H9 (cell line): ENCODE results near the gene STARD3NL. TPM values are rescaled to one million over a fixed set of nuclear protein-coding genes. Genes with fewer than 3 reads are reported as not detected.
"Not testable (repeated sequence)": the region's sequence is repeated elsewhere in the genome, so short reads cannot be mapped to it uniquely, and the experiment has no call there.

Source experiments
- DNase-seq: peaks from one replicate; pipeline ENCODE4 v3.0.0-alpha.2; 2017
- H2AFZ ChIP-seq: one replicate; pipeline ENCODE4 v1.6.1; 2013; ENCODE audit warnings: mild to moderate bottlenecking, low read length, control low read depth, moderate library complexity
- H2AK5ac ChIP-seq: 2 replicates; pipeline ENCODE4 v1.6.1; 2013; ENCODE audit warnings: low read length, control low read depth, mixed read lengths; ENCODE audit not compliant: insufficient read length
- H2BK120ac ChIP-seq: one replicate; pipeline ENCODE4 v1.6.1; 2013; ENCODE audit warnings: low read depth, mild to moderate bottlenecking, low read length, control low read depth, inconsistent platforms; ENCODE audit not compliant: poor library complexity, severe bottlenecking
- H2BK12ac ChIP-seq: 2 replicates; pipeline ENCODE4 v1.6.1; 2013; ENCODE audit warnings: low read length, control low read depth, mixed read lengths, low read depth; ENCODE audit not compliant: insufficient read length
- H2BK15ac ChIP-seq: 2 replicates; pipeline ENCODE4 v1.6.1; 2013; ENCODE audit warnings: low read depth, low read length, control low read depth
- H2BK20ac ChIP-seq: one replicate; pipeline ENCODE4 v1.6.1; 2013; ENCODE audit warnings: low read depth, mild to moderate bottlenecking, low read length, control low read depth, inconsistent platforms; ENCODE audit not compliant: poor library complexity, severe bottlenecking
- H2BK5ac ChIP-seq: 2 replicates; pipeline ENCODE4 v1.6.1; 2013; ENCODE audit warnings: low read length, control low read depth, mixed read lengths; ENCODE audit not compliant: insufficient read length
- H3K14ac ChIP-seq: 2 replicates; pipeline ENCODE4 v1.6.1; 2013; ENCODE audit warnings: low read length, control low read depth; ENCODE audit not compliant: insufficient read depth
- H3K18ac ChIP-seq: 2 replicates; pipeline ENCODE4 v1.6.1; 2013; ENCODE audit warnings: low read depth, mild to moderate bottlenecking, mixed read lengths, low read length, control low read depth; ENCODE audit not compliant: insufficient read length
- H3K23ac ChIP-seq: 2 replicates; pipeline ENCODE4 v1.6.1; 2013; ENCODE audit warnings: low read length, control low read depth, mixed read lengths, low read depth; ENCODE audit not compliant: insufficient read length
- H3K23me2 ChIP-seq: 2 replicates; pipeline ENCODE4 v1.6.1; 2013; ENCODE audit warnings: low read depth, mild to moderate bottlenecking, mixed read lengths, low read length, control low read depth; ENCODE audit not compliant: insufficient read length, poor library complexity, severe bottlenecking
- H3K27ac ChIP-seq: 2 replicates; pipeline ENCODE4 v1.5.1; 2013; ENCODE audit warnings: low read length, control low read depth, mixed read lengths, low read depth; ENCODE audit not compliant: insufficient read length
- H3K27me3 ChIP-seq: 2 replicates; pipeline ENCODE4 v1.6.1; 2013; ENCODE audit warnings: low read length, control low read depth, inconsistent platforms; ENCODE audit not compliant: insufficient read depth
- H3K4ac ChIP-seq: 2 replicates; pipeline ENCODE4 v1.6.1; 2013; ENCODE audit warnings: low read depth, mild to moderate bottlenecking, control low read depth, inconsistent platforms, low read length, moderate library complexity
- H3K4me1 ChIP-seq: 2 replicates; pipeline ENCODE4 v1.6.1; 2013; ENCODE audit warnings: low read length, control low read depth, inconsistent platforms; ENCODE audit not compliant: insufficient read depth
- H3K4me2 ChIP-seq: 2 replicates; pipeline ENCODE4 v1.6.1; 2013; ENCODE audit warnings: low read length, control low read depth, mixed read lengths; ENCODE audit not compliant: insufficient read length, insufficient read depth
- H3K56ac ChIP-seq: 2 replicates; pipeline ENCODE4 v1.6.1; 2013; ENCODE audit warnings: low read depth, mild to moderate bottlenecking, mixed read lengths, low read length, control low read depth; ENCODE audit not compliant: insufficient read length
- H3K79me1 ChIP-seq: 2 replicates; pipeline ENCODE4 v1.6.1; 2013; ENCODE audit warnings: low read depth, mild to moderate bottlenecking, moderate library complexity, low read length, control low read depth, inconsistent platforms; ENCODE audit not compliant: insufficient read depth, poor library complexity, severe bottlenecking
- H3K79me2 ChIP-seq: 2 replicates; pipeline ENCODE4 v1.6.1; 2013; ENCODE audit warnings: low read length, control low read depth, inconsistent platforms; ENCODE audit not compliant: insufficient read depth
- H3K9ac ChIP-seq: 2 replicates; pipeline ENCODE4 v1.6.1; 2013; ENCODE audit warnings: low read length, control low read depth, mixed read lengths; ENCODE audit not compliant: insufficient read length; ENCODE audit errors: extremely low read depth
- H3K9me3 ChIP-seq: one replicate; pipeline ENCODE4 v1.6.1; 2013; ENCODE audit warnings: low read depth, low read length, inconsistent platforms; ENCODE audit not compliant: control insufficient read depth
- H3T11ph ChIP-seq: one replicate; pipeline ENCODE4 v1.6.1; 2013; ENCODE audit warnings: mild to moderate bottlenecking, low read length, control low read depth, inconsistent platforms
- H4K20me1 ChIP-seq: one replicate; pipeline ENCODE4 v1.6.1; 2013; ENCODE audit not compliant: control insufficient read depth, insufficient read length, insufficient read depth
- H4K5ac ChIP-seq: 2 replicates; pipeline ENCODE4 v1.6.1; 2013; ENCODE audit warnings: low read depth, mild to moderate bottlenecking, mixed read lengths, low read length, control low read depth; ENCODE audit not compliant: insufficient read length
- H4K8ac ChIP-seq: replicated peaks from 2 replicates; pipeline ENCODE4 v1.6.1; 2013; ENCODE audit warnings: low read length, control low read depth, mixed read lengths, low read depth; ENCODE audit not compliant: insufficient read length
- H4K91ac ChIP-seq: 2 replicates; pipeline ENCODE4 v1.6.1; 2013; ENCODE audit warnings: low read depth, mild to moderate bottlenecking, moderate library complexity, mixed read lengths, low read length, control low read depth; ENCODE audit not compliant: insufficient read length
- H3K27ac Mint-ChIP-seq, 3 experiments: 2 replicates in 2 of 3; 3 replicates in 1 of 3; pipeline ENCODE4 v1.8.0; 2020 to 2021; ENCODE audit warnings: mixed read lengths in 3 of 3, mild to moderate bottlenecking in 1 of 3, moderate library complexity in 1 of 3
- H3K27me3 Mint-ChIP-seq: 2 replicates; pipeline ENCODE4 v1.8.0; 2021; ENCODE audit warnings: low read depth, mild to moderate bottlenecking, moderate library complexity, mixed read lengths
- H3K36me3 Mint-ChIP-seq, 3 experiments: 2 replicates in 2 of 3; 3 replicates in 1 of 3; pipeline ENCODE4 v1.8.0; 2020 to 2021; ENCODE audit warnings: low read depth in 3 of 3, mixed read lengths in 3 of 3; ENCODE audit not compliant: insufficient read depth in 1 of 3
- H3K4me1 Mint-ChIP-seq, 2 experiments: 2 replicates each; pipeline ENCODE4 v1.8.0; 2020; ENCODE audit warnings: mixed read lengths in 2 of 2
- H3K4me3 Mint-ChIP-seq, 2 experiments: 2 replicates in 1 of 2; 3 replicates in 1 of 2; pipeline ENCODE4 v1.8.0; 2020 to 2021; ENCODE audit warnings: mild to moderate bottlenecking in 2 of 2, mixed read lengths in 2 of 2, moderate library complexity in 1 of 2
- H3K9me3 Mint-ChIP-seq, 2 experiments: 2 replicates in 1 of 2; 3 replicates in 1 of 2; pipeline ENCODE4 v1.8.0; 2020; ENCODE audit warnings: mild to moderate bottlenecking in 2 of 2, mixed read lengths in 2 of 2, moderate library complexity in 1 of 2
- WGBS: extraction: QIAGEN DNeasy Blood & Tissue Kit; methylation state at CpG from one replicate; pipeline ENCODE4 v1.1.7; 2013; ENCODE audit warnings: missing lambda C conversion rate, low lambda C conversion rate, mixed read lengths; ENCODE audit not compliant: insufficient read length; ENCODE audit errors: extremely low coverage; 5-methylcytosine and 5-hydroxymethylcytosine counted together
- total RNA-seq: library from RNA; stranded (reverse); gene quantifications from 2 replicates; pipeline ENCODE4 v1.2.1, GENCODE V29; 2021

STARD3NL gene
- total RNA-seq, 1 experiment from 2014 or later: 36.5 TPM

DNA sequence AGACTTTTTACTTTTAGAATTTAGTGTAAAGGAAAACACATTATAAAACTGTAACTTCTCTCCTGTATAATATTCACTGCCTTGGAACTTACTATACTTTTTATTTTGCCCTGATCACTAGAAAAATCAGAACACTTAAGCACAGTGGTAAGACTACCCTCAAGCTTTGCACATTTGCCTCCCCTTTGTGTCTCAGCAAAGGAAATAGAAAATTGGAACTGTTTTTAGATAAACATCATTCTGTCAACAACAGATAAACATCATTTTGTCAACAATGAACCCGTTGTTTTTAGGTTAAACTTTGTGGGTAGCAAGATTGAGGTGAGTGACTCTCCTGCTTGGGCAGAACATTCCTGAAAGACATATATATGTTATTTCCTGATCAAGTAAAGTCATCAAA is 86.6 kb downstream of the STARD3NL start:
- not testable (repeated sequence) for H3K9me3 Mint-ChIP-seq, H3K27ac Mint-ChIP-seq, H3K4me3 Mint-ChIP-seq, H3T11ph ChIP-seq, H2BK5ac ChIP-seq, H3K79me2 ChIP-seq, H3K4me1 Mint-ChIP-seq, H3K23me2 ChIP-seq, H3K36me3 Mint-ChIP-seq, H3K56ac ChIP-seq, H2BK120ac ChIP-seq, H4K5ac ChIP-seq, H2BK20ac ChIP-seq, DNase-seq, H3K9ac ChIP-seq, H3K27me3 ChIP-seq, H3K27ac ChIP-seq, H4K8ac ChIP-seq, H4K91ac ChIP-seq, H3K27me3 Mint-ChIP-seq, H3K14ac ChIP-seq, H4K20me1 ChIP-seq, H3K79me1 ChIP-seq, H2AFZ ChIP-seq, H3K4me2 ChIP-seq, H3K23ac ChIP-seq, H3K9me3 ChIP-seq, H2BK15ac ChIP-seq, H3K4ac ChIP-seq, H3K18ac ChIP-seq, H2AK5ac ChIP-seq, H2BK12ac ChIP-seq, H3K4me1 ChIP-seq
- WGBS: no CpG with 5 or more reads among the region's 1 CpG

DNA sequence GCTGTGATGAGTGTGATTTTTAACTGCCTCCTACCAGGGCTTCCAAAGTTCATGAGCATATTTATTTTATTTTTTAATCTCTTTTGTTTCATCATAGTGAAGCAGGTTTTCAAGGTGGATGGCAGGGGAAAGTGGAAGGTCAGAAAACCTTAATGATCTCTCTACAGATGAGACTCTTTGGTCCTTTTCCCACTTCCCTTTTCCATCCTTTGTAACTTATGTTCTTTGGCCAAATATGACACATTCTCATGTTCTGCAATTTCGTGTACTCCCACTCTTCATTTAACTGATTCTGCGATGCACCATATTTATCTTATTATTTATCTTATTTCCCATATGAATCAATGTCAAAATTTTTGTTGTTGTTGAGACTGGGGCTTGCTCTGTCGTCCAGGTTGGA is 87.9 kb downstream of the STARD3NL start:
- H3K4me1 ChIP-seq, H3K23ac ChIP-seq, H2BK15ac ChIP-seq, H3K9ac ChIP-seq, H2BK5ac ChIP-seq, H3K9me3 Mint-ChIP-seq, H2AK5ac ChIP-seq, H3K27ac ChIP-seq, H2AFZ ChIP-seq, H3T11ph ChIP-seq, H4K20me1 ChIP-seq, H4K8ac ChIP-seq, H3K14ac ChIP-seq, DNase-seq, H3K79me1 ChIP-seq, H3K4me1 Mint-ChIP-seq, H3K56ac ChIP-seq, H3K4ac ChIP-seq, H4K91ac ChIP-seq, H3K4me2 ChIP-seq, H3K4me3 Mint-ChIP-seq, H3K36me3 Mint-ChIP-seq, H3K23me2 ChIP-seq, H3K27ac Mint-ChIP-seq, H3K27me3 ChIP-seq, H3K27me3 Mint-ChIP-seq, H4K5ac ChIP-seq, H2BK20ac ChIP-seq, H3K9me3 ChIP-seq, H3K18ac ChIP-seq, H2BK12ac ChIP-seq, H2BK120ac ChIP-seq, H3K79me2 ChIP-seq: not testable (repeated sequence)
- 83% methylated on average over 1 of the region's 3 CpGs for WGBS
